Endothelial cell (in vitro differentiated cells): ENCODE measurements around the gene MEDAG. TPM values are rescaled to one million over a fixed set of nuclear protein-coding genes. Genes with fewer than 3 reads are reported as not detected.

Source experiments
- DNase-seq: peaks from one replicate; pipeline ENCODE4 v3.0.0; 2021; ENCODE audit warnings: low spot score
- H3K27ac Mint-ChIP-seq: one replicate; pipeline ENCODE4 v1.8.0; 2021; ENCODE audit warnings: mixed read lengths, inconsistent platforms; ENCODE audit not compliant: unreplicated experiment
- H3K27me3 Mint-ChIP-seq: one replicate; pipeline ENCODE4 v1.8.0; 2021; ENCODE audit warnings: mild to moderate bottlenecking, moderate library complexity, mixed read lengths, inconsistent platforms; ENCODE audit not compliant: unreplicated experiment
- H3K36me3 Mint-ChIP-seq: one replicate; pipeline ENCODE4 v1.8.0; 2021; ENCODE audit warnings: mild to moderate bottlenecking, low read depth, mixed read lengths, inconsistent platforms; ENCODE audit not compliant: unreplicated experiment
- H3K4me1 Mint-ChIP-seq: one replicate; pipeline ENCODE4 v1.8.0; 2021; ENCODE audit warnings: mild to moderate bottlenecking, mixed read lengths, inconsistent platforms; ENCODE audit not compliant: unreplicated experiment
- H3K4me3 Mint-ChIP-seq: one replicate; pipeline ENCODE4 v1.8.0; 2021; ENCODE audit warnings: mild to moderate bottlenecking, mixed read lengths, inconsistent platforms; ENCODE audit not compliant: unreplicated experiment
- H3K9me3 Mint-ChIP-seq: one replicate; pipeline ENCODE4 v1.8.0; 2021; ENCODE audit warnings: mixed read lengths, inconsistent platforms; ENCODE audit not compliant: unreplicated experiment
- CTCF ChIP-seq: fragments of 200-600 bp; sonication (generic); IDR thresholded peaks from one replicate; pipeline ENCODE4 v1.5.0; 2021; ENCODE audit warnings: antibody characterized with exemption; ENCODE audit not compliant: unreplicated experiment
- total RNA-seq: library from RNA; stranded (reverse); fragmentation: NEBNext Ultra II Directional; extraction: Animal tissue kit (Norgen Biotek cat#: 25700); gene quantifications from one replicate; pipeline ENCODE4 v1.2.1, GENCODE V29; 2021; ENCODE audit not compliant: unreplicated experiment

The MEDAG gene
- total RNA-seq, 1 donor from 2014 or later = 0.77 TPM

- Mint-ChIP-seq H3K27me3 (peaks cover 2% of the 10 kb centered on the region), H3K4me1 (no peaks in the 10 kb centered on the region), H3K9me3 (no peaks in the 10 kb centered on the region), H3K4me3 (no peak overlapping the region), H3K36me3 (no peaks in the 10 kb centered on the region), H3K27ac (no peak overlapping the region)
- no peak for TF ChIP-seq CTCF
- no peak for DNase-seq
These were observed 22.9 kb upstream of the MEDAG start for GRCh38 chr13:30882996-30883766.

- Mint-ChIP-seq H3K4me1 (no peaks in the 10 kb centered on the region), H3K27ac (no peak overlapping the region), H3K4me3 (no peak overlapping the region), H3K27me3 (peaks cover 2% of the 10 kb centered on the region), H3K9me3 (no peaks in the 10 kb centered on the region), H3K36me3 (no peaks in the 10 kb centered on the region)
- TF ChIP-seq CTCF = no peak
- no peak for DNase-seq
These were observed 21.5 kb upstream of the MEDAG start for GRCh38 chr13:30884543-30884942.

- H3K4me3 Mint-ChIP-seq = no peak overlapping the region
- peaks cover 2% of the 10 kb centered on the region for H3K27me3 Mint-ChIP-seq
- H3K4me1 Mint-ChIP-seq = no peaks in the 10 kb centered on the region
- no peaks in the 10 kb centered on the region for H3K36me3 Mint-ChIP-seq
- TF ChIP-seq CTCF = no peak
- no peak overlapping the region for H3K27ac Mint-ChIP-seq
- H3K9me3 Mint-ChIP-seq = no peaks in the 10 kb centered on the region
- DNase-seq = no peak
These were observed 16.8 kb upstream of the MEDAG start for GRCh38 chr13:30889196-30889690.

- no peaks in the 10 kb centered on the region for H3K4me1 Mint-ChIP-seq
- peak; percentile 85 for TF ChIP-seq CTCF
- H3K4me3 Mint-ChIP-seq = no peak overlapping the region
- H3K27ac Mint-ChIP-seq = no peak overlapping the region
- DNase-seq = peak; percentile 76
- H3K36me3 Mint-ChIP-seq = no peaks in the 10 kb centered on the region
- H3K9me3 Mint-ChIP-seq = no peaks in the 10 kb centered on the region
- no peaks in the 10 kb centered on the region for H3K27me3 Mint-ChIP-seq
These were observed 13.1 kb upstream of the MEDAG start for GRCh38 chr13:30892966-30893365.

DNA sequence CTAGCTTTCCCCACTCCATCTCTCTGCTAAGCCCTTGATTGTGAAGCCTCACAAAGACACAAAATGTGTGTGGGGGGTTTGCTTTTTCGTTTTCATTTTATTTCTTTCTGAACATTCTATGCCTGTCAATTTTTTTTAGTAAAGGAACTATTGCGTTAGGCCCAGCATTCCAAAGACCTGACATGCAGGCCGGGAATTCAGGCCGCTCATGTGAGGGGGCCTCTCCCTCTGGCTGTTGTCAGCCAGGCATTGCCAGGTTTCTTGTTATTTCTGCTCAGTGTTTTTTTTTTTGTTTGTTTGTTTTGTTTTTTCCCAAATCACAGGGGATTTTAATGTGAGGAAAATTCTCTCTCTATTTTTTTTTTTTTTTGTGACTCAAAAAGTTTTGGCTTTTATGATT is 10.3 kb upstream of the MEDAG start:
- H3K36me3 Mint-ChIP-seq = no peaks in the 10 kb centered on the region
- no peak for TF ChIP-seq CTCF
- no peaks in the 10 kb centered on the region for H3K9me3 Mint-ChIP-seq
- peaks cover 10% of the 10 kb centered on the region for H3K4me1 Mint-ChIP-seq
- DNase-seq = no peak
- peaks cover 5% of the 10 kb centered on the region for H3K27me3 Mint-ChIP-seq
- peak overlapping the region; percentile 53 for H3K27ac Mint-ChIP-seq
- no peak overlapping the region for H3K4me3 Mint-ChIP-seq
